Astrocyte of the hippocampus (primary cell): ENCODE data around the gene FYTTD1.
A peak's percentile ranks its signal among the peaks of the same experiment; 100 is the strongest.
"Not testable (repeated sequence)": the region's sequence is repeated elsewhere in the genome, so short reads cannot be mapped to it uniquely, and the experiment has no call there.

ENCODE experiments used
- DNase-seq: peaks from one replicate; pipeline ENCODE4 v3.0.0; 2011; ENCODE audit warnings: low read depth, low spot score

FYTTD1 gene

GRCh38 chr3:197749601-197750395, at the start of gene FYTTD1:
Gene FYTTD1 (plus strand): TSS chr3:197749883. CDS start chr3:197749972, 89 bp downstream.
- peak; percentile 96 for DNase-seq

GRCh38 chr3:197700095-197700494, 49.6 kb upstream of the FYTTD1 start:
- DNase-seq: no peak

- no peak for DNase-seq
Measured at GRCh38 chr3:197701841-197702240, 47.8 kb upstream of the FYTTD1 start.

GRCh38 chr3:197706658-197707057, 43.0 kb upstream of the FYTTD1 start:
- DNase-seq: no peak

GRCh38 chr3:197709135-197709534, 40.5 kb upstream of the FYTTD1 start:
- no peak for DNase-seq

- not testable (repeated sequence) for DNase-seq
Measured at GRCh38 chr3:197710965-197711364, 38.7 kb upstream of the FYTTD1 start.

- DNase-seq: peak; percentile 97
Measured at GRCh38 chr3:197711973-197712707, 37.5 kb upstream of the FYTTD1 start.

- DNase-seq: peak; percentile 58
Measured at GRCh38 chr3:197713477-197713822, 36.2 kb upstream of the FYTTD1 start.

GRCh38 chr3:197714251-197714650, 35.4 kb upstream of the FYTTD1 start:
- DNase-seq: no peak

GRCh38 chr3:197718891-197719290, 30.8 kb upstream of the FYTTD1 start:
- DNase-seq: peak; percentile 89

GRCh38 chr3:197720694-197721093, 29.0 kb upstream of the FYTTD1 start:
- no peak for DNase-seq

- DNase-seq: no peak
Measured at GRCh38 chr3:197722734-197723133, 26.9 kb upstream of the FYTTD1 start.

- DNase-seq: not testable (repeated sequence)
Measured at GRCh38 chr3:197727878-197728277, 21.8 kb upstream of the FYTTD1 start.

- no peak for DNase-seq
Measured at GRCh38 chr3:197728487-197728886, 21.2 kb upstream of the FYTTD1 start.

- peak; percentile 86 for DNase-seq
Measured at GRCh38 chr3:197730200-197730599, 19.5 kb upstream of the FYTTD1 start.

- DNase-seq: not testable (repeated sequence)
Measured at GRCh38 chr3:197730770-197731169, 18.9 kb upstream of the FYTTD1 start.

GRCh38 chr3:197731483-197731882, 18.2 kb upstream of the FYTTD1 start:
- not testable (repeated sequence) for DNase-seq

- DNase-seq: no peak
Measured at GRCh38 chr3:197733042-197733441, 16.6 kb upstream of the FYTTD1 start.

- no peak for DNase-seq
Measured at GRCh38 chr3:197734667-197735318, 14.9 kb upstream of the FYTTD1 start.

GRCh38 chr3:197736010-197736490, 13.6 kb upstream of the FYTTD1 start:
- no peak for DNase-seq

- DNase-seq: peak; percentile 99
Measured at GRCh38 chr3:197736491-197737318, 13.0 kb upstream of the FYTTD1 start, which contains the start of gene RUBCN. Gene RUBCN (minus strand): TSS chr3:197736904. CDS start chr3:197736719, 185 bp downstream.
